PC-9 (cell line): ENCODE results near the gene LIF. TPM values are rescaled to one million over a fixed set of nuclear protein-coding genes. Genes with fewer than 3 reads are reported as not detected.

Experiments
- BruUV-seq: library from RNA; stranded (reverse); fragments of 400-500 nt; replicated peaks from 2 replicates; lab custom pipeline; 2021; lab: Mats Ljungman, UMichigan
- CTCF ChIA-PET: fragments of 300-600 bp; sonication (Branson Sonifier 250); formaldehyde crosslinking; loops from one replicate; lab custom pipeline; 2022; ENCODE audit warnings: antibody characterized with exemption; lab: Charles Lee
- POLR2A ChIA-PET: fragments of 300-600 bp; sonication (Branson Sonifier 250); formaldehyde crosslinking; loops from one replicate; lab custom pipeline; 2022; ENCODE audit warnings: antibody characterized with exemption; ENCODE audit not compliant: unreplicated experiment; lab: Charles Lee
- DNase-seq, 2 experiments: peaks; one replicate each; pipeline versions ENCODE4 v3.0.0 to v3.0.0-alpha.2; 2015 to 2022; ENCODE audit warnings: mixed read lengths in 1 of 2
- H2AFZ ChIP-seq: fragments of 200-600 bp; sonication (generic); 2 replicates; pipeline ENCODE4 v1.8.1; 2017; ENCODE audit warnings: antibody characterized with exemption
- H3F3A ChIP-seq: fragments of 200-600 bp; sonication (generic); 2 replicates; pipeline ENCODE4 v1.8.1; 2017; ENCODE audit warnings: antibody characterized with exemption, mild to moderate bottlenecking, low read depth; ENCODE audit not compliant: insufficient read depth
- H3K27ac ChIP-seq: fragments of 200-600 bp; sonication (generic); 2 replicates; pipeline ENCODE4 v1.6.1; 2016; ENCODE audit warnings: mixed run types
- H3K27me3 ChIP-seq: fragments of 200-600 bp; sonication (generic); 2 replicates; pipeline ENCODE4 v1.6.1; 2016; ENCODE audit warnings: low read depth, mixed run types; ENCODE audit not compliant: insufficient read depth
- H3K36me3 ChIP-seq: fragments of 200-600 bp; sonication (generic); 2 replicates; pipeline ENCODE4 v1.6.1; 2016; ENCODE audit warnings: low read depth, mixed run types
- H3K4me1 ChIP-seq: fragments of 200-600 bp; sonication (generic); replicated peaks from 2 replicates; pipeline ENCODE4 v1.6.1; 2016; ENCODE audit warnings: mixed run types; ENCODE audit not compliant: insufficient read depth
- H3K4me2 ChIP-seq: fragments of 200-600 bp; sonication (generic); 2 replicates; pipeline ENCODE4 v1.6.1; 2017; ENCODE audit warnings: mixed run types
- H3K4me3 ChIP-seq: fragments of 200-600 bp; sonication (generic); 2 replicates; pipeline ENCODE4 v1.6.1; 2016; ENCODE audit warnings: mixed run types
- H3K79me2 ChIP-seq: fragments of 200-600 bp; sonication (generic); 2 replicates; pipeline ENCODE4 v1.6.1; 2017; ENCODE audit warnings: low read depth, mixed run types
- H3K9me2 ChIP-seq: fragments of 200-600 bp; sonication (generic); 2 replicates; pipeline ENCODE4 v1.8.1; 2017; ENCODE audit warnings: mild to moderate bottlenecking; ENCODE audit not compliant: insufficient read depth
- H3K9me3 ChIP-seq: fragments of 200-600 bp; sonication (generic); 2 replicates; pipeline ENCODE4 v1.8.1; 2016; ENCODE audit warnings: low read depth; ENCODE audit not compliant: insufficient read depth
- H4K20me1 ChIP-seq: fragments of 200-600 bp; sonication (generic); 2 replicates; pipeline ENCODE4 v1.8.1; 2017; ENCODE audit not compliant: insufficient read depth
- CTCF ChIP-seq: fragments of 200-600 bp; sonication (generic); conservative IDR thresholded peaks from 2 replicates; pipeline ENCODE4 v1.6.1; 2017; ENCODE audit warnings: mixed run types, antibody characterized with exemption, mild to moderate bottlenecking, moderate library complexity
- EZH2 ChIP-seq: fragments of 200-600 bp; sonication (generic); IDR thresholded peaks from 2 replicates; pipeline ENCODE4 v1.8.0; 2017; ENCODE audit warnings: antibody characterized with exemption, low read depth
- intact Hi-C: fragments of 100-400 bp; cut with micrococcal nuclease; formaldehyde crosslinking; loops from one replicate; pipeline ENCODE4 v1.10.0; 2022; ENCODE audit not compliant: unreplicated experiment
- total RNA-seq: library from RNA; stranded (reverse); gene quantifications from 2 replicates; pipeline ENCODE4 v1.2.3, GENCODE V29; 2021

Gene LIF
- total RNA-seq, 1 experiment from 2014 or later: 17.4 TPM

GRCh38 chr22:30248484-30248883, 1.9 kb upstream of the LIF start:
- no peaks in the 10 kb centered on the region for H3K9me2 ChIP-seq
- no peaks in the 10 kb centered on the region for H4K20me1 ChIP-seq
- POLR2A ChIA-PET: no interaction called here
- no peak overlapping the region for H2AFZ ChIP-seq
- no peak for DNase-seq
- H3K79me2 ChIP-seq: peaks cover 65% of the 10 kb centered on the region
- H3K27me3 ChIP-seq: no peaks in the 10 kb centered on the region
- H3K9me3 ChIP-seq: no peaks in the 10 kb centered on the region
- H3K36me3 ChIP-seq: peaks cover 43% of the 10 kb centered on the region
- CTCF ChIA-PET: no interaction called here
- H3F3A ChIP-seq: peaks cover 61% of the 10 kb centered on the region
- peaks cover 49% of the 10 kb centered on the region for H3K4me1 ChIP-seq
- peak overlapping the region; percentile 100 for H3K27ac ChIP-seq
- no TSS peak for BruUV-seq
- intact Hi-C loops: no loop called here
- no peak overlapping the region for H3K4me3 ChIP-seq
- H3K4me2 ChIP-seq: 0 out of 2 replicates have a peak overlapping the region, but pooled peaks have one; percentile 88
- TF ChIP-seq CTCF (no peak), EZH2 (no peak)

GRCh38 chr22:30247974-30248373, 1.4 kb upstream of the LIF start:
- intact Hi-C loops: no loop called here
- no TSS peak for BruUV-seq
- H3K9me3 ChIP-seq: no peaks in the 10 kb centered on the region
- H3K36me3 ChIP-seq: peaks cover 48% of the 10 kb centered on the region
- ChIA-PET CTCF (no interaction called here), POLR2A (interaction anchor here (0.6 kb wide), 1 partner anchor 323 kb away, joined by 7 read pairs; no protein-coding TSS in a partner anchor)
- H3K27ac ChIP-seq: peak overlapping the region; percentile 100
- no peak for TF ChIP-seq EZH2
- no peak for TF ChIP-seq CTCF
- no peak overlapping the region for H3K4me2 ChIP-seq
- peaks cover 64% of the 10 kb centered on the region for H3K79me2 ChIP-seq
- H3K9me2 ChIP-seq: no peaks in the 10 kb centered on the region
- H3K4me3 ChIP-seq: no peak overlapping the region
- H2AFZ ChIP-seq: no peak overlapping the region
- no peaks in the 10 kb centered on the region for H3K27me3 ChIP-seq
- H3K4me1 ChIP-seq: peaks cover 44% of the 10 kb centered on the region
- H4K20me1 ChIP-seq: no peaks in the 10 kb centered on the region
- no peak for DNase-seq
- H3F3A ChIP-seq: peaks cover 61% of the 10 kb centered on the region

GRCh38 chr22:30247561-30247960, 1.0 kb upstream of the LIF start:
- Histone ChIP-seq H4K20me1 (no peaks in the 10 kb centered on the region), H3K36me3 (peaks cover 51% of the 10 kb centered on the region), H3K4me2 (no peak overlapping the region), H2AFZ (no peak overlapping the region), H3K4me1 (peaks cover 40% of the 10 kb centered on the region), H3K79me2 (peaks cover 64% of the 10 kb centered on the region), H3K9me3 (no peaks in the 10 kb centered on the region), H3K27me3 (no peaks in the 10 kb centered on the region), H3K27ac (peak overlapping the region; percentile 100), H3K4me3 (no peak overlapping the region), H3K9me2 (no peaks in the 10 kb centered on the region), H3F3A (peaks cover 61% of the 10 kb centered on the region)
- no peak for DNase-seq
- POLR2A ChIA-PET: interaction anchor here (0.6 kb wide), 1 partner anchor 323 kb away, joined by 7 read pairs; no protein-coding TSS in a partner anchor
- TF ChIP-seq EZH2 (no peak), CTCF (no peak)
- CTCF ChIA-PET: no interaction called here
- BruUV-seq: no TSS peak
- intact Hi-C loops: no loop called here
